Stimulated activated CD4-positive, alpha-beta T cell treated with anti-CD3 and anti-CD28 coated beads, Interleukin-12 subunit alpha, Interleukin-12 subunit beta, amount 100 ng/mL, for 48 hours (primary cell): ENCODE results near the gene ABCC9.
"Not testable (repeated sequence)": the region's sequence is repeated elsewhere in the genome, so short reads cannot be mapped to it uniquely, and the experiment has no call there.

Source experiments
- DNase-seq, 3 donors: peaks; one replicate each; pipeline ENCODE4 v3.0.0-alpha.2; 2020; ENCODE audit warnings: low read depth in 2 of 3, low spot score in 1 of 3

ABCC9 gene

DNA sequence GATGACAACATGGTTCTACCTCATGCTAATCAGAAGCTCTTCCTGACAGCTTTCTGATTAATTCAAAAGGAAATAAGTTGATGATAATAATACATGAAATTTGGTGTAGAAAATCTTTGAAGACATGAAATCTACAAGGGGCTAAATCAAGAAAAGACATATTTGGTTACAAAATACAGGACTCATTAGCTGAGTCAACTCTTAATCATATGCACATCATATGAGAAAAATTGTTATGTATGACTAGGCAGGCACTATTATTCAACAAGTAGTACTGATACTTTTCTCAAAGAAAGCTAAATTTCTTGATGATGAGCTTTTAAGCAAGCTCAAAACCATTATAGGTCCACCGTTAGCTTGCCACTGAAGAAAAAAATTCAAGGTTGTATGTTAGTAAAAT lies 7.1 kb downstream of the ABCC9 start:
- DNase-seq: no peak

DNA sequence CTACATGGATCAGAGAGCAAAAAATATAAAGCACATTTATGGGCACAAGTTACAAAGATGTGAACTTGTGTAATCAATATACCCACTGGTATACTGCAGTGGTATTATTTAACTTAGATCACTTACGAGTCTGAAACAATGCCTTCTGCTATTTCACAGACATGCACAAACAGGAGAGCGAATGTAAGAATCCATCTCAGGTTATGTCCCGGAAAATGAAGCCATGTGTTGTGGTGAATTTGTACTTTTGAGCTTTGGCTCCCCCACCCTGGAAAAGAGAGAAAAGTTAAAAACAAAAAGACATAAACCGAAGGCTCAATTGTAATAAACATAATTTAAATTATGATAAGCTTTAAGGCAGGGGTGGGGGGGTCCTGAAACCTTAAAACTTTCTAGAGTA lies 7.6 kb downstream of the ABCC9 start:
- DNase-seq: no peak

- not testable (repeated sequence) for DNase-seq
These were observed 11.3 kb downstream of the ABCC9 start for GRCh38 chr12:21929972-21930371.

GRCh38 chr12:21925296-21925913 lies 15.8 kb downstream of the ABCC9 start:
- no peak for DNase-seq

DNA sequence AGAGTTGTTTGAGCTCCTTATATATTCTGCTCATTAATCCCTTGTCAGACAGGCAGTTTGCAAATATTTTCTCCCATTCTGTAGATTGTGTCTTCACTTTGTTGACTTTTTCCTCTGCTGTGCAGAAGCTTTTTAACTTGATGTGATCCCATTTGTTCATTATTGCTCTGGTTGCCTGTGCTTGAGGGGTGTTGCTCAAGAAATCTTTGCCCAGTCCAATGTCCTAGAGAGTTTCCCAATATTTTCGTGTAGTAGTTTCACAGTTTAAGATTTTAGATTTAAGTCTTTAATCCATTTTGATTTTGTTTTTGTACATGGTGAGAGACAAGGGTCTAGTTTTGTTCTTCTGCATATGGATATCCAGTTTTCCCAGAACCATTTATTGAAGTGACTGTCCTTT lies 19.8 kb downstream of the ABCC9 start:
- no peak for DNase-seq

DNA sequence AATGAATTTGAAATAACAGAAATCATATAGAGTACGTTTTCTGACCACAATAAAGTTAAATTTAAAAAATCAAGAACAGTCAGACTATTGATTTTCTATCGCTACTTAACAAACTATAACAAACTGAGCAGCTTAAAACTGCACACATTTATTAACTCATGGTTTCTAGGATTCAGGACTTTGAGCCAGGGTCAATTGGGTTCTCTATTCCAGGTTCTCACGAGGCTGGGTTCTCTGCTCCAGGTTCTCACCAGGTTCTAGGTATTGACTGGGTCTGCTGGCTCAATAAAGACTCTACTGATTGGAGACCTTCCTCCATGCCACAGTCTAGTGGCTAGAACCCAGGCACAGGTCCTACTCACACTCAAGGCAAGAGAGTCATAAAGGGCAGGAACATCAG lies 22.8 kb downstream of the ABCC9 start:
- DNase-seq: no peak

DNA sequence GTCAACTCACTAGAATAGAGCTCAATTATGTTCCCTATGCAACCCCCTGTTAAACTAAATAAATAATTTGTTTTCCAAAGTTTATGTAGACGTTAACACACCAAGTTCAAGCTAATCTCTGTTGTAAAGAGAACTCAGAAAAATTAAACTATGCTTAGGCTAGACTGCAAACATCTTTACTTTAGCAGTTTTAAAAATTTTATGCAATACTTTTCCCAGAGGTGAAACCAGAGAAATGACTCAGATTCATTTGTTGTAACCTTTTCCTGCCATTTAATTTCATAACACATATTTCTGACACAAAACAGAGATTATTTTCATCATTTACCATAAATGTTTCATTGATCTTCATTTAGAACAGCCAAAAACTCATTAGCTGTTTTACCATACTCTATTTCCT lies 27.4 kb downstream of the ABCC9 start:
- DNase-seq: no peak

DNA sequence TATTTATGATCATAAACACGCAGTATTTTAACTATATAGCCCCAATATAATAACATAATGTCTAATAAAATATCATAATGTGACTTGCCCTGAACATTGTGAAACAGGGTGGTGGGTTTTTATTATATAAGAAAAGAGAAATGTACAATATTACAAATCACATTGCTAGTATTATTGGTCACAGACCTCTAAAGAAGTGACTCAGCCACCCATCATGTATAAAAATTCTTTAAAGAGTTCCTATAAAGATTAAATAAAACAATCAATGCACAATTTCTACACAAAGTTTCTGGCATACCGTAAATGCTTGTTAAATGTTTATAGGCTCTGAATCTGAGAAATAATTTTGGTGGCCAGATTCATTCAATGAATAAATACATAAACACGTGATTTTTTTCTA lies 28.9 kb downstream of the ABCC9 start:
- no peak for DNase-seq

- DNase-seq: no peak
These were observed 29.4 kb downstream of the ABCC9 start for GRCh38 chr12:21911832-21912231.

DNA sequence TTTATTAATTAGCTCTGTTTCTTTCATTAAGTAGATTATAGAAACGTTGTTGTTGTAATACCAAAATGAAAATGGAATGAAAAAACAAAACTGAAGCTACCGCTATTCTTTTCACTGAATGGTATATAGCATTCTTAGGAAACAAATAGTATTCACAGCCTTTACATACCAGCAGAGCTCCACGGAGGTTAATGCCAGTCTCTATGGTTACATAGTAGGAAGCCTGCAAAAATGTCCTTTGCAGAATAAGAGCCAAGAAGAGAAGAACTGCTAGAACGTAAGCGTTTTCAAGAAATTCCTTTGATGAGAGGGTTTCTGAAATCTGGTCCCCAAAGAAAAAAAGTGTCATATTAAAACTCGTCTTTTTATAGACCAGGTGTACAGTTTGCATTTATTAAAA lies 30.6 kb downstream of the ABCC9 start:
- no peak for DNase-seq

DNA sequence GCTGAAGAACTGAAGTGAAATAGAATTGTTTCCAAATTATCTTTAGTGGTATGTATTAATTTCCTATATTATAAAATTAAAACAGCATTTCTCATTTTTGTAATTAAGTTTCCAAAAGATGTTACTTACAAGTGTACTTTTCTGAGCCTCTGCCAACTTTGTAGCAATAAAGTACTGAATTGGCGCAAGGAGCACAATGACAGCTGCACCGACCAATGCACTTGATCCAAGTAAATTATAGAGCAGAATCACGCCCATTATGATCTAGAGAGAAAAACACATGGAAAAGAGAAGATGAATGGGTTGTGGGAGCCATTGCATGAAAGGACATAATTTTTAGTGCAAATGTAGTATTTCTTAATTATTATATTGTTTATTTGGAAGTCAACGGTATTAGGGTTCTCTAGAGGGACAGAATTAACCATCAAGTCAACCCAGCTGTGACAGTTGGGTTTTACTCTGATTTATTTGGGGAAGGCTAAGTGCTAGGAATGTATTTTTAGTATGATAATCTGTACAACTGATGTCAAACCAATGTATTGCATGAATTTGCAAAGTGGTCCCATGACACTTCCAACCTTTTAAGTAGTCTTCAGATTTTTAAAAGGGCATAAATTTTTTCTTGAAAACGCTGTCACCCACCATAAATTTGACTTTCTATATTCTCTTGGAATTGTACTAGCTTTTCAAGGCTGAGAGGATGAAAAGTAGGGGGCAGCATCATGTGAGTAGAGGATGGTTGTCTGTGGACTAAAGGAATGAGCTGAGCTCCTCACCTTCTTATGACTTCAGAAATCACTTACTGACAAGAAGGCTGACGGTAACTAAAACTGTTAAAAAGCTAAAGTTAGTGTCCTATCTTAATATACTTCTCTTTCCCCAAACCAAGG lies 33.0 kb downstream of the ABCC9 start:
- DNase-seq: no peak

DNA sequence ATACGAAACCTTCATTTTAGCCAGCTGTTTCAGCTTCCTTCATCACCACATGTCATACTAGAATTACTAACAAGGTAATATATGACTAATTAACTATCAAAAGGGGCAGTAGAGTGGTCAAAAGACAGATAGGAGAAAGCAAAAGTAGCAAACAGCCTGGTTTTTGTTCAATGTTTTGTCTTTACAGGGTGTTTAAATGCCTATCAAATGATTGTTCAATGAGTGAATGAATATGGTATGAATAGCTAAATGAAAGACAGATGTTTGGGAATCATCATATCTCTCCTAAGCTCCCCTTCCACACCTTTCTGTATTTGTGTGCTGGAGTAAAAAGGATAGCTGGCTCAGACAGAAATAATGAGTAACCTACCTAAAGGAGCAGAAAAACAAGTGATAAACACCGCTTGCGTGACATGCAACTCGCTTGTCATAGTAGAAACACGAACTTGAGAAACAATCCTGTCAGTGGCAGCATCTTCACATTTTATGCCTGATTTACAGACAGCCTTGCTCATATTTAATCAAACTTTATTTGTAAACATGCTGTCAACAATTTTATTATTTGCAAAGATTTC lies 34.2 kb downstream of the ABCC9 start:
- DNase-seq: no peak

- not testable (repeated sequence) for DNase-seq
These were observed 41.7 kb downstream of the ABCC9 start for GRCh38 chr12:21899532-21899931.

DNA sequence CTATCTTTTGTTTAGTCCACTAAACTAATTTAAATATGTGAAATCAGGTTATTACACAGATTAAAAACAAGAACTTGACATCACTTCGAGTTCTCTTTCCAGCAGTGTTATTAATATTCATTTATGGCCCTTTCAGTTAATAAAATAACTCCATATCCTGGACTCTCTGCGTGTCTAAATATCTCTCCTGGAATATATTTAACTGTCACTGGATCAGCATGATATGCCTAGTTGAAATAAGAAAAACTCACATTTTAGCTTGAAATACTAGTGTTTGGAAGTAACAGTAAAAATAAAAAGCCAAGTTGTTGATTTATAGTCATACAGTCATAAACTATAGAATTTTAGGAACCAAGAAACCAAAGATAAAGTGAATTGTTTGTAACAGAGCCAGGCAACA lies 45.6 kb downstream of the ABCC9 start:
- no peak for DNase-seq

GRCh38 chr12:21894792-21895595 lies 46.2 kb downstream of the ABCC9 start:
- no peak for DNase-seq

DNA sequence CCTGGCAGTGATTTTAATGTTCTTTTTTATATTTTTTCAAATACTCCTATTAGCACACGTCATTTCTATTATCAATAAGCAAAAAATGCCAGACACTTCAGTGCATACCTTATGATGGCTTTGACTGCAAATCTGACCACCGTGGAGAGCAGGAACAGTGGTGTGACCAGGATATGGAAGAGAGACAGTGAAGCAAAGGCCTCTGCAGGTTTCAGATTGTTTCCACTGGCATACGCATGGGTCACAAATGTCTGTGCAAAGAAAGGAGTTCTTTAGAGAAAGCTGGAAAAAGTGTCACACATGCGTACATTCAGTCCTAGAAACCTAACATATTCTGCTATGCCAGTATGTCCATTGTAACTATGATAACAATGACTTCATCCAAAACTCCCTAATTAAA lies 47.3 kb downstream of the ABCC9 start:
- DNase-seq: no peak

GRCh38 chr12:21892341-21892740 lies 48.9 kb downstream of the ABCC9 start:
- no peak for DNase-seq

GRCh38 chr12:21891751-21892217 lies 49.4 kb downstream of the ABCC9 start:
- DNase-seq: no peak

- no peak for DNase-seq
These were observed 52.9 kb downstream of the ABCC9 start for GRCh38 chr12:21888276-21888863.

GRCh38 chr12:21884936-21885335 lies 56.3 kb downstream of the ABCC9 start:
- DNase-seq: no peak

- no peak for DNase-seq
These were observed 58.6 kb downstream of the ABCC9 start for GRCh38 chr12:21882635-21883034.
